Stimulated activated effector memory CD8-positive, alpha-beta T cell treated with anti-CD3 and anti-CD28 coated beads, Interleukin-12 subunit alpha, Interleukin-12 subunit beta, amount 100 ng/mL, for 72 hours (primary cell): ENCODE data around the gene TMEM204.
A peak's percentile ranks its signal among the peaks of the same experiment; 100 is the strongest.

Source experiments
- ATAC-seq: fragments of 150-1000 bp; cut with Tn5 transposase; 2 replicates; pipeline ENCODE4 v1.10.0; 2021
- DNase-seq, 2 donors: peaks; one replicate each; pipeline ENCODE4 v3.0.0; 2021 to 2022; ENCODE audit warnings: low spot score in 2 of 2
- H3K27ac Mint-ChIP-seq: one replicate; pipeline ENCODE4 v1.8.0; 2022; ENCODE audit warnings: mild to moderate bottlenecking, mixed read lengths
- H3K36me3 Mint-ChIP-seq: one replicate; pipeline ENCODE4 v1.8.0; 2022; ENCODE audit warnings: mild to moderate bottlenecking, mixed read lengths
- H3K4me1 Mint-ChIP-seq: one replicate; pipeline ENCODE4 v1.8.0; 2022; ENCODE audit warnings: mixed read lengths
- H3K4me3 Mint-ChIP-seq: one replicate; pipeline ENCODE4 v1.8.0; 2022; ENCODE audit warnings: mild to moderate bottlenecking, mixed read lengths
- H3K9me3 Mint-ChIP-seq: one replicate; pipeline ENCODE4 v1.8.0; 2022; ENCODE audit warnings: mixed read lengths

The TMEM204 gene

GRCh38 chr16:1533443-1533951 lies at the start of gene TMEM204:
TMEM204 (plus strand) TSS chr16:1533666; CDS start chr16:1534276, 610 bp downstream.
- ATAC-seq: peak; percentile 48
- peak within 1 kb of the TSS; percentile 96 for H3K4me3 Mint-ChIP-seq
- H3K36me3 Mint-ChIP-seq: peaks cover 35% of the 10 kb centered on the region
- peak within 1 kb of the TSS; percentile 96 for H3K27ac Mint-ChIP-seq
- no peaks in the 10 kb centered on the region for H3K9me3 Mint-ChIP-seq
- peak in 1 of 2 donors; percentile 65 for DNase-seq
- H3K4me1 Mint-ChIP-seq: peaks cover 45% of the 10 kb centered on the region

- Mint-ChIP-seq H3K9me3 (no peaks in the 10 kb centered on the region), H3K27ac (no peak overlapping the region), H3K4me1 (no peaks in the 10 kb centered on the region), H3K4me3 (no peak overlapping the region), H3K36me3 (peaks cover 5% of the 10 kb centered on the region)
- DNase-seq: no peak
- no peak for ATAC-seq
These were observed 47.5 kb upstream of the TMEM204 start for GRCh38 chr16:1485847-1486496.

DNA sequence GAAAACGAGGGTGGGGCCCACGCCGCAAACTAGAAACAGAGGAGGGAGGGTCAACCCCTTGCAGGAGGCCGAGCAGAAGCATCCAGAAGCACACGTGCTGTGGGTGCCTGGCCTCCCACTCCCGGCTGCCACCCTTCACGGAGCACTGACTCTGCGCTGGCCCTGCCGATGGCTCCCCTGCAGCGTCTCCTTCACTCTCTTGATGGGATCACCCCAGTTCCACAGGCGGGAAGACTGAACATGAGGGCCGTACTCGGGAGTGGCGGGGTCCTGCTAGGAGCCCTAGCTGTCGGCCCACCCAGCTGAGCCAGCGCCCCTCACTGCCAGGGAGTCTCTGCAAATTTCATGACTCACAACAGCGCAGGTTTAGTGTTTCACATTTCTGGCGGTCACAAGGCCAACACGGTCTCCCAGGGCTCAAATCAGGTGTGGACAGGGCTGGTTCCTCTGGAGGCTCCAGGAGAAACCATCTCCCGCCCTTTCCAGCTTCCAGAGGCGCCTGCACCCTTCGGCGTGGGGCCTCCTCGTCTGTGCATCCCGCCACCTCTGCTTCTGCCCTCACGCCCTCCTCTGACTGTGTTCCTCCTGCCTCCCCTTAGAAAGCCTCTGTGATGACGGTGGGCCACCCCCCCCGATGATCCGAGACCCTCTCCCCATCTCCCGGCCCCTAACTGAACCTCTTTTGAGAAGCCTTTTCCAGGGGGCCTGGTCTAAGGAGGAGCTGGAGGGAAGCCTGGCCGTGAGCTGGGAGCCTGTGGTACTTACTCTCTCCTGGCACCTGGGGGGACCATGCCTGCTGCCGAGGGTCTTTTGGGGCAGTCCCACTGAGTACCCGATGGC lies 46.7 kb upstream of the TMEM204 start:
- ATAC-seq (no peak), DNase-seq (no peak)
- Mint-ChIP-seq H3K9me3 (no peaks in the 10 kb centered on the region), H3K36me3 (peaks cover 5% of the 10 kb centered on the region), H3K4me1 (no peaks in the 10 kb centered on the region), H3K27ac (no peak overlapping the region), H3K4me3 (no peak overlapping the region)

- DNase-seq (no peak), ATAC-seq (no peak)
- peaks cover 5% of the 10 kb centered on the region for H3K36me3 Mint-ChIP-seq
- no peak overlapping the region for H3K4me3 Mint-ChIP-seq
- peaks cover 3% of the 10 kb centered on the region for H3K4me1 Mint-ChIP-seq
- no peak overlapping the region for H3K27ac Mint-ChIP-seq
- no peaks in the 10 kb centered on the region for H3K9me3 Mint-ChIP-seq
These were observed 45.9 kb upstream of the TMEM204 start for GRCh38 chr16:1487395-1488053.

DNA sequence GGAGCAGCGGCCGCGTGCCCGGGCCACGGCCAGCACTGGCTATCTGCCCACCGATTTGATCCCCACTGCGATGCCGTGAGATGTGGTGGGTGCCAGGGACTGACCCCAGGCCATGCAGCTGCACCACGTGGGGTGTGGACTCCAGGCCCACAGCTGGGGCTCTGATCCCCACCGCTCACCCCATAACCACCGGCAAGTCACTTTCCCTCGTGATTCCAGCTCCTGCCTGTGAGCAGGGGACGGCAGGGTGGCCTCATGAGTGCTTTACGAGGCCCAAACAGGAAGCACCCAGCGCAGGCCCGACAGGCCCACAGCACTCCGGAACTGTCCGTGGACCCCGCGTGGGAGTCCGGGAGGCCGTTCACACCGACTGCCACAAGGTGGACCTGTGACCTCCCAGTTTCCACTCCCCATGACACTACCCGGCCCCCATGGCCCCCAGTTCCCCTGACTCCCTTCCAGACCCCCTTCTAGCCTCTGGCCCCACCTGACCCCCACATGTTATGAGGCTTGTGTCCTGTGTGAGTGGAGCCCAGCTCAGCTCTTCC lies 45.3 kb upstream of the TMEM204 start:
- ATAC-seq: no peak
- H3K27ac Mint-ChIP-seq: no peak overlapping the region
- H3K4me1 Mint-ChIP-seq: peaks cover 9% of the 10 kb centered on the region
- no peak overlapping the region for H3K4me3 Mint-ChIP-seq
- H3K36me3 Mint-ChIP-seq: peaks cover 7% of the 10 kb centered on the region
- DNase-seq: no peak
- no peaks in the 10 kb centered on the region for H3K9me3 Mint-ChIP-seq

DNA sequence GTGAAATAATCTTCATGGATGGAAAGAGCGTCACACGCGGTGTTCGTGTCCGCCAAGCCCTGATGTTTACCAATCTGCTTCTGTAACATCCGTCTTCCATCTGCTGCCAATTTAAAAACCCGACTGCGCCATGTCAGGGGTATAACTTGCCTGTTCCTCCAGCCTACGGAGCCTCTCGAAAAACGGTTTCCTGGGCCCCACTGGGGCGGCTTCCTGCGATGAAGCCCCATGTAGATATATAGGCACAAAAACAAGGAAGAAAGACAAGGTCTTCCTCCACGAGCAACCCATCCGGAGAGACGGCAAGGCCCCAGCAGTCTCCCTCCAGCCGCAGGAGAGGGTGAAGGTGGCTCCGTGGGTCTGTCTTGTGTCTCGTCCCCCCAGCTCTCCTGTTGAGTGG lies 44.8 kb upstream of the TMEM204 start, which contains the start of gene PTX4:
Gene PTX4, minus strand, starts transcription at position 326 of the 400 bp plus-strand sequence. Its CDS starts 35 bp downstream, at position 291.
- no peak within 1 kb of the TSS for H3K27ac Mint-ChIP-seq
- H3K4me3 Mint-ChIP-seq: no peak within 1 kb of the TSS
- H3K9me3 Mint-ChIP-seq: no peaks in the 10 kb centered on the region
- no peak for DNase-seq
- ATAC-seq: no peak
- H3K36me3 Mint-ChIP-seq: peaks cover 9% of the 10 kb centered on the region
- H3K4me1 Mint-ChIP-seq: peaks cover 10% of the 10 kb centered on the region

- Mint-ChIP-seq H3K4me3 (no peak overlapping the region), H3K4me1 (peaks cover 13% of the 10 kb centered on the region), H3K9me3 (no peaks in the 10 kb centered on the region), H3K27ac (no peak overlapping the region), H3K36me3 (peaks cover 13% of the 10 kb centered on the region)
- ATAC-seq: no peak
- no peak for DNase-seq
These were observed 44.4 kb upstream of the TMEM204 start for GRCh38 chr16:1489077-1489476.

DNA sequence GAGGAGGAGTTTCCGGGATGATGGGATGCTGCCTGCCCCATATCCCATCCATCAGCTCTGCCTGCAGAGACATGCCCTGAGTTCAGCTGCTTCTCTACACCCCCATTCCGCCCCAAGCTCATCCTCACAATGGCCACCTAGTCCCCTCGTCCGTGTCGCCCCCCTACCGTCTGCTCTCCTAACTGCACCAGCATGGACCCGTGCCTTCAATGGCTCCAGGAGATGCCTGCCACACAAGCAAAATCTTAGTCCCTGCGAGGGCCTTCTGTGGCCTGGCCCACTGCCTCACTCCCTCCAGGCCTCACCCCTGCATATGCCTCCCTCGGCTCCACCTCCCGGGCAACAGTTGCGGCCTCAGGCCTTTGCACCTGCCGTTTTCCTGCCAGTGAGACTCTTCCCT lies 42.1 kb upstream of the TMEM204 start:
- no peak for ATAC-seq
- DNase-seq: no peak
- Mint-ChIP-seq H3K4me3 (no peak overlapping the region), H3K36me3 (peaks cover 25% of the 10 kb centered on the region), H3K27ac (peak overlapping the region; percentile 49), H3K4me1 (peaks cover 18% of the 10 kb centered on the region), H3K9me3 (no peaks in the 10 kb centered on the region)

GRCh38 chr16:1492082-1492922 lies 41.2 kb upstream of the TMEM204 start:
- Mint-ChIP-seq H3K36me3 (peaks cover 31% of the 10 kb centered on the region), H3K4me1 (peaks cover 18% of the 10 kb centered on the region), H3K9me3 (no peaks in the 10 kb centered on the region), H3K4me3 (peak overlapping the region; percentile 83), H3K27ac (peak overlapping the region; percentile 97)
- no peak for DNase-seq
- ATAC-seq: no peak

DNA sequence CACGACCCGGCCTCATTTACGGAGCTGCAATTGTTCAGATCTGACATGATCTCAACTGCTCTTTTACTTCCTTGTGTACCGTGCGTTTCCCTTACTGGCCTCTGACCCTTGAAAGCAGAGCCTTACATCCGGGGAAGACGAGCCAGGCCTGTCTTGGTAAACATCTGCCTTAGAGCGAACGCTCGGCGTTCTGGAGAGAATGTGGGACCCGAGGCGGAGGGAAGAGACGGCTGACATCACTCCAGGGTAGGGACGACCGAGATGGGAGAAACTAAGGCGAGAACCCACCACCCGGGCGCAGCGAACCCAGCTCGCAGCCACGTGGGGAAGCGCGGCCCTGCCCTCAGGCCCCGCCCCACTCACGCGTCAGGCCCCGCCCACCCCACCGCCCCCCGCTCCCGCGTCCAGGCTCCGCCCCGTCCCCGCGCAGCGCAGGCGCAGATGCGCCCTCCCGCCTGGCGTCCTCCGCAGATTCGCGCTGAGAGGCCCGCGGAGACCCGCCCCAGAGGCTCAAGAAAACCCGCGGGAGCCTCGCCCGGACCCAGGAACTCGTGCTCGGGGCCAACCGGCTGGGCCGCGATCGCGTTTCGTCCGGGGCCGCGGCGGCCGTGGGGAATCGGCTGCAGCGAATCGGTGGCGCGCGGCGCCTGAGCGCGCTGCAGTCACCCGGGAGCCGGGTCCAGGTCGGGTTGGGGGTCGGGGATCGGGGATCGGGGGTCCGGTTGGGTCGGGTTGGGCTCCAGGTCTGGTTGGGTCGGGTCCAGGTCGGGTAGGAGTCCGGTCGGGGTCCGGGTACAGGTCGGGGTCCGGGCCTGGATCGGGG lies 40.3 kb upstream of the TMEM204 start, which contains the start of gene TELO2:
Gene TELO2, plus strand, starts transcription at position 438 of the 823 bp plus-strand sequence. CDS start 922 bp downstream, outside the sequence.
- Mint-ChIP-seq H3K27ac (peak within 1 kb of the TSS; percentile 97), H3K4me3 (peak within 1 kb of the TSS; percentile 83), H3K36me3 (peaks cover 39% of the 10 kb centered on the region), H3K9me3 (no peaks in the 10 kb centered on the region), H3K4me1 (peaks cover 18% of the 10 kb centered on the region)
- DNase-seq (peak; percentile 91 to 93), ATAC-seq (peak; percentile 83)

- DNase-seq (no peak), ATAC-seq (peak; percentile 42)
- peaks cover 45% of the 10 kb centered on the region for H3K36me3 Mint-ChIP-seq
- peaks cover 18% of the 10 kb centered on the region for H3K4me1 Mint-ChIP-seq
- peak overlapping the region; percentile 97 for H3K27ac Mint-ChIP-seq
- no peaks in the 10 kb centered on the region for H3K9me3 Mint-ChIP-seq
- H3K4me3 Mint-ChIP-seq: peak overlapping the region; percentile 83
These were observed 39.7 kb upstream of the TMEM204 start for GRCh38 chr16:1493746-1494094.

GRCh38 chr16:1494129-1494640 lies 39.3 kb upstream of the TMEM204 start:
- Mint-ChIP-seq H3K4me3 (peak overlapping the region; percentile 83), H3K27ac (peak overlapping the region; percentile 97)
- DNase-seq: no peak

DNA sequence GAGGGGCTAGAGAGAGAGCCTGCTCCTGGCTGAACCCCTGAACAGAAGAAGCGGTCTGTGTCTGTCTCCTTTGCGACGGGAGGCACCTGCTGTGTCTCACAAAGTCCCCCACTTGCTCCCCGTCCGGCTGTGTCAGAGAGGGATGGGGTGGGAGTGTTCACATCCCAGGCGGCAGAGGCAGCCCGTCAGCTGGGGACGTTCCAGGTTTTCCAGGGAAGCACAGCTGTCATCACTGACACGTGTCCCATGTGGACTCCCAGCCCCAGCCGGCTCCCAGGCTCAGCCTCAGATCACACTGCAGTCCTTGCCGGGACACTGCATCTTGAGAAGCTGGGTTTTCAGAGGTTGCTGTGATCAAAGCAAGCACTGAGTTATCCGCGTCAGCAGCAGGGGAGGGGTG lies 38.8 kb upstream of the TMEM204 start:
- Mint-ChIP-seq H3K9me3 (no peaks in the 10 kb centered on the region), H3K4me1 (peaks cover 18% of the 10 kb centered on the region), H3K27ac (no peak overlapping the region), H3K4me3 (peak overlapping the region; percentile 83), H3K36me3 (peaks cover 48% of the 10 kb centered on the region)
- no peak for DNase-seq
- ATAC-seq: no peak

More at GRCh38 chr16:1494129-1494640, 39.3 kb upstream of the TMEM204 start:
- peaks cover 18% of the 10 kb centered on the region for H3K4me1 Mint-ChIP-seq
- ATAC-seq: no peak
- H3K36me3 Mint-ChIP-seq: peaks cover 48% of the 10 kb centered on the region
- no peaks in the 10 kb centered on the region for H3K9me3 Mint-ChIP-seq
